T-helper 17 cell (primary cell): Measurements from ENCODE around the gene BLOC1S2. TPM values are rescaled to one million over a fixed set of nuclear protein-coding genes. Genes with fewer than 3 reads are reported as not detected.

Source experiments
- ATAC-seq: fragments of 150-1000 bp; cut with Tn5 transposase; 2 replicates; pipeline ENCODE4 v1.10.0; 2021; ENCODE audit warnings: mild to moderate bottlenecking, moderate library complexity
- DNase-seq, 3 donors: peaks; one replicate each; pipeline versions ENCODE4 v3.0.0 to v3.0.0-alpha.2; 2020 to 2021
- H3K9me3 ChIP-seq: one replicate; pipeline ENCODE4 v1.7.0; 2013; ENCODE audit warnings: low read length, mild to moderate bottlenecking; ENCODE audit not compliant: control insufficient read depth, poor library complexity, severe bottlenecking
- H3K27ac Mint-ChIP-seq: one replicate; pipeline ENCODE4 v1.8.0; 2022; ENCODE audit warnings: mild to moderate bottlenecking, moderate library complexity, mixed read lengths
- H3K27me3 Mint-ChIP-seq: one replicate; pipeline ENCODE4 v1.8.0; 2022; ENCODE audit warnings: mixed read lengths
- H3K36me3 Mint-ChIP-seq: one replicate; pipeline ENCODE4 v1.8.0; 2022; ENCODE audit warnings: low read depth, mixed read lengths
- H3K4me1 Mint-ChIP-seq: one replicate; pipeline ENCODE4 v1.8.0; 2022; ENCODE audit warnings: mild to moderate bottlenecking, mixed read lengths
- H3K4me3 Mint-ChIP-seq: one replicate; pipeline ENCODE4 v1.8.0; 2022; ENCODE audit warnings: mild to moderate bottlenecking, moderate library complexity, mixed read lengths
- total RNA-seq, 4 donors: library from RNA in 2 of 4; stranded (reverse) in 2 of 4; gene quantifications; one replicate each; pipeline ENCODE4 v1.2.3 and lab custom pipeline; 2022 to 2026

The BLOC1S2 gene
- total RNA-seq, 2 donors from 2014 or later, result 40.4 to 58.2 TPM

- Mint-ChIP-seq H3K4me1 (peaks cover 20% of the 10 kb centered on the region), H3K27ac (peak overlapping the region; percentile 37), H3K27me3 (no peaks in the 10 kb centered on the region), H3K36me3 (peaks cover 8% of the 10 kb centered on the region), H3K4me3 (no peak overlapping the region)
- no peak for DNase-seq
- no peak for ATAC-seq
- no peaks in the 10 kb centered on the region for H3K9me3 ChIP-seq
Measured at GRCh38 chr10:100223879-100224278, 62.6 kb downstream of the BLOC1S2 start.

Other genes starting within 250 kb of the BLOC1S2 start
- gene CPN1, start 204.8 kb downstream of the BLOC1S2 start, total RNA-seq, result not detected
- gene ERLIN1, start 100.7 kb downstream of the BLOC1S2 start, total RNA-seq, result 1 to 10 TPM; 3.7 to 5.7 TPM
- gene CHUK, start 57.1 kb downstream of the BLOC1S2 start, total RNA-seq, result 10 to 100 TPM; 17.8 to 21.1 TPM
- 10 to 100 TPM; 41.4 to 52.1 TPM for gene CWF19L1, start 19.0 kb downstream of the BLOC1S2 start, total RNA-seq
- gene PKD2L1, start 43.5 kb upstream of the BLOC1S2 start, total RNA-seq, result under 1 TPM in 1 of 2 donors, not detected in 1; 0.80 TPM
- 1 to 10 TPM in 1 of 2 donors, under 1 TPM in 1; 0.77 to 1.5 TPM for gene SCD, start 60.6 kb upstream of the BLOC1S2 start, total RNA-seq
- not detected for gene WNT8B, start 176.3 kb upstream of the BLOC1S2 start, total RNA-seq
- 10 to 100 TPM; 70.3 to 73.5 TPM for gene SEC31B, start 233.2 kb upstream of the BLOC1S2 start, total RNA-seq
- gene NDUFB8, start 243.2 kb upstream of the BLOC1S2 start, total RNA-seq, result 100 to 1,000 TPM; 142 to 159 TPM
- gene HIF1AN, start 249.3 kb upstream of the BLOC1S2 start, total RNA-seq, result 10 to 100 TPM; 38.8 to 45.9 TPM